GM12864 (cell line): ENCODE results near the gene DDX39A.

ENCODE experiments used
- DNase-seq: peaks from one replicate; pipeline ENCODE4 v3.0.0-alpha.2; 2011; ENCODE audit warnings: low read depth
- H3K4me3 ChIP-seq: 2 replicates; pipeline ENCODE4 v1.5.1; 2011; ENCODE audit warnings: mild to moderate bottlenecking, low read depth, low read length, control low read depth
- CTCF ChIP-seq: IDR thresholded peaks from 2 replicates; pipeline ENCODE4 v1.5.1; 2011; ENCODE audit warnings: low read depth, mild to moderate bottlenecking, moderate library complexity, low read length, control low read depth, inconsistent platforms; ENCODE audit errors: missing control alignments

Gene DDX39A

GRCh38 chr19:14418856-14419105 lies 360 bp downstream of the DDX39A start:
- H3K4me3 ChIP-seq, result peak overlapping the region; percentile 69
- TF ChIP-seq CTCF, result no peak
- no peak for DNase-seq

GRCh38 chr19:14416817-14417231 lies 2.3 kb downstream of the DDX39A start:
- no peak for TF ChIP-seq CTCF
- no peak for DNase-seq
- H3K4me3 ChIP-seq, result peak overlapping the region; percentile 69

- no peak for DNase-seq
- TF ChIP-seq CTCF, result no peak
- H3K4me3 ChIP-seq, result no peak overlapping the region; the same call in 1 of the 2 replicates
Observed at GRCh38 chr19:14414926-14415690, 4.0 kb downstream of the DDX39A start.

- no peak for TF ChIP-seq CTCF
- H3K4me3 ChIP-seq, result no peak overlapping the region
- DNase-seq, result no peak
Observed at GRCh38 chr19:14413693-14414181, 5.4 kb downstream of the DDX39A start.

GRCh38 chr19:14412996-14413692 lies 6.0 kb downstream of the DDX39A start:
- no peak for DNase-seq
- no peak for TF ChIP-seq CTCF
- no peak overlapping the region for H3K4me3 ChIP-seq

- DNase-seq, result no peak
- TF ChIP-seq CTCF, result no peak
- H3K4me3 ChIP-seq, result no peak overlapping the region
Observed at GRCh38 chr19:14412324-14412995, 6.7 kb downstream of the DDX39A start.
